Astrocyte of the cerebellum (primary cell): ENCODE results near the gene FGD4.

Experiments used
- DNase-seq: peaks from one replicate; pipeline ENCODE4 v3.0.0-alpha.2; 2011; ENCODE audit warnings: low read depth
- H3K4me3 ChIP-seq: 2 replicates; pipeline ENCODE4 v1.5.1; 2011; ENCODE audit warnings: mild to moderate bottlenecking, low read depth, low read length, moderate library complexity
- in situ Hi-C: cut with HindIII; loops from 2 replicates; pipeline ENCODE4 v1.10.0; 2017; ENCODE audit warnings: low sequenced_read_pairs
- TF ChIP-seq, protein P1 (sequence below): IDR thresholded peaks from 2 replicates; pipeline ENCODE4 v1.5.1; 2012; ENCODE audit warnings: low read length, low read depth, moderate library complexity, mild to moderate bottlenecking; ENCODE audit errors: missing control alignments

FGD4 gene

DNA sequence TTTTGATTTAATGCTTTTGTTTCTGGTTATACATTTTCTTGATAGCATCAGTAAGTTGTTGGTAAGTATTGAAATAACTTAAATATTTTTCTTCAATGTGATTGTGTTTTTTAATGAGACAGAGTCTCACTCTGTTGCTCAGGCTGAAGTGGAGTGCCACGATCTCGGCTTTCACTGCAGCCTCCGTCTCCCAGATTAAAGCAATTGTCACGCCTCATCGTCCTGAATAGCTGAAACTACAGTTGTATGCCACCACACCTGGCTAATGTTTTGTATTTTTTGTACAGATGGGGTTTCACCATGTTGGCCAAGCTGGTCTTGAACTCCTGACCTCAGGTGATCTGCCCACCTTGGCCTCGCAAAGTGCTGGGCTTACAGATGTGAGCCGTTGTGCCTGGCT is 78.8 kb downstream of the FGD4 start:
- DNase-seq = no peak
- TF ChIP-seq, protein P1, sequence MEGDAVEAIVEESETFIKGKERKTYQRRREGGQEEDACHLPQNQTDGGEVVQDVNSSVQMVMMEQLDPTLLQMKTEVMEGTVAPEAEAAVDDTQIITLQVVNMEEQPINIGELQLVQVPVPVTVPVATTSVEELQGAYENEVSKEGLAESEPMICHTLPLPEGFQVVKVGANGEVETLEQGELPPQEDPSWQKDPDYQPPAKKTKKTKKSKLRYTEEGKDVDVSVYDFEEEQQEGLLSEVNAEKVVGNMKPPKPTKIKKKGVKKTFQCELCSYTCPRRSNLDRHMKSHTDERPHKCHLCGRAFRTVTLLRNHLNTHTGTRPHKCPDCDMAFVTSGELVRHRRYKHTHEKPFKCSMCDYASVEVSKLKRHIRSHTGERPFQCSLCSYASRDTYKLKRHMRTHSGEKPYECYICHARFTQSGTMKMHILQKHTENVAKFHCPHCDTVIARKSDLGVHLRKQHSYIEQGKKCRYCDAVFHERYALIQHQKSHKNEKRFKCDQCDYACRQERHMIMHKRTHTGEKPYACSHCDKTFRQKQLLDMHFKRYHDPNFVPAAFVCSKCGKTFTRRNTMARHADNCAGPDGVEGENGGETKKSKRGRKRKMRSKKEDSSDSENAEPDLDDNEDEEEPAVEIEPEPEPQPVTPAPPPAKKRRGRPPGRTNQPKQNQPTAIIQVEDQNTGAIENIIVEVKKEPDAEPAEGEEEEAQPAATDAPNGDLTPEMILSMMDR = no peak
- in situ Hi-C loops = no loop called here
- H3K4me3 ChIP-seq = no peak overlapping the region

DNA sequence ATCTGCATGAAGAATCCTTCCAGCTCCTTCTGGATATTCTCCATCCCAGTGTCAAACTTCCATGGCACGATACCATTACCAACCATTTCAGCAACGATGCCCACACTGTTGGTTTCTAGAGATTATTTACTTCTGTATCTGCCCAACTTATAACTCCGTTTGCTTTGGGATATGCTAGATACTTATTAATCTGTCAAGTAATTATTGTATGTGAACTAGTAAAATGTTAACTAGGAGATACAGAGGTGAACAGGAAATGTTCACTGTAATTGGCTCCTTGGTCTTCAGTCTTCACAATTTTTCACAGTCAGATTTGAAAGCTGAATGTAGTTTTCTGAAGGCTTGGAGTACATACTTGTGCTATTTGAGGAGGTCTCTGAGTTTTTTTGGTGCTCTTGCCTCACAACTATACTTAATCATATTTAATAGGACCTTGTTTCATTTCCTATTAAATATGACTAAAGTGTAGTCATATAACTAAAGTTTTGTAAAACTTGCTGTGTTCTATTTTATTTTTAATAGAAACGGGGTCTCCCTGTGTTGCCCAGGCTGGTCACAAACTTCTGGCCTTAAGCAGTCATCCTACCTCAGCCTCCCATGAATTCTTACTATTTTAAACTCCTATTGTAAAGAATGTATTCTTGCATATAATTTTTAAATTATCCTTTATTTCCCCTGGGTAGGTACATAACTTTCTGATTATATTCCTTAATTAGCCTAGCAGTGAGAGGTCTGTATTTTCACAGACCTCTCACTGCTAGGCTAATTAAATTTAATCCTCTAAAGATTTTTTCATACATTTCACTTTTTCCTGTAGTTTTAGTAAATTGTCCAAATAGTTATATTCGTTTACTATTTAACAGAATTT is 79.7 kb downstream of the FGD4 start:
- TF ChIP-seq, protein P1 = no peak
- no peak for DNase-seq
- in situ Hi-C loops = no loop called here
- no peak overlapping the region for H3K4me3 ChIP-seq

DNA sequence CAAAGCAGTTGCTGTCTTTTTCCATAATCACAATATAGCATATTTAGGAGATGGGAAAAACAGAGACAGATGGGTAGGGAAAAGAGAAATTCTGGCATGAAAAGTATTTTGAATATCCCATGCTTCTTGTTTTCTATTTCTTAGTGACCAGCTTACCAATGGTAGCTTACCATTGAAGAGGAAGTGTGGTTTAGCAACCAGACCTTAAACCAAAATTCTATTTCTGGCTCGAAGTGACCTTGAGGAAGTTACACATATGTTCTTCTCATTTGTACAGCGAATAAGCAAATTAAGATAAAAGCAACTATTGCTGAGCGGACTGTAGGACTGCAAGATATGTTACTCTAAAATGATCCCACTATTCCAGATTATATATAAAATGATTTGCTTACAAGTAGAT is 82.9 kb downstream of the FGD4 start:
- TF ChIP-seq, protein P1 = no peak
- no peak overlapping the region for H3K4me3 ChIP-seq
- DNase-seq = no peak
- in situ Hi-C loops = no loop called here

DNA sequence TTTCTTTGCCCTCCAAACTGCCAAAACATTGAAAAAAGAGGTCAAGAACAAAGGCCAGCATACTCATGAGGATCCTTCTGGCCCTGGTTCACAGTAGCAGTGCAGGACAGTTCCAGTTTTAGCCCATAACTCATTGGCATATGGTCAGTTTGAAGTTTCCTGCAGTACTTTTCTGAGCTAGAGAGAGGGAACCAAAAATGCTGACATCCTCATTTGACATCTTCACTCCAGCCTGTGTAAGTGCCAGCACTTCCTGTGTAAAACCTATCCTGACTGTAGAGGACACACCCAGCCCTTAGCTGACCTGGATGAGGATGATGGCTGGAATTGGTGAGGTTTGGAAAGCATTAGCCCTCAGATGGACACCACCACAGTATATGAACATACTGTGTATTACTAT is 84.1 kb downstream of the FGD4 start:
- TF ChIP-seq, protein P1 = no peak
- in situ Hi-C loops = no loop called here
- DNase-seq = no peak
- H3K4me3 ChIP-seq = no peak overlapping the region

DNA sequence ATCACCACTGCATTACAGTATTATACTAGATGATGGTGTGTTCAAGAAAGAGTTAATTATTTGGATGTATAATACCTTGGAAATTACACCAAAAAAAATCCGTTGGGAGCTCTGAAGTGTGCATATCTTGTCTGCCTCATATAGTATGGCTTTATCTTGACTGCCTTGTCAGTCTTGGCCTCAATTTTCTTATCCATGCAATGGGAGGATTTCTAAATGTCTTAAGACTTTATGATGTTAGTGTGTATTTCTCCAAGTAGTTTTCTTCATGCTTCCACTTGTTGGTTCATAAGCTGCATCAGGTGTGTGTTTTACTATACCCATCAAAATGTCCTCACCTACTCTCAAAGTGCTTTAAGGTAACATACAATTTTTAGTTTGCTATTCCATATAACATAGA is 84.6 kb downstream of the FGD4 start:
- in situ Hi-C loops = no loop called here
- H3K4me3 ChIP-seq = no peak overlapping the region
- DNase-seq = no peak
- TF ChIP-seq, protein P1 = no peak

DNA sequence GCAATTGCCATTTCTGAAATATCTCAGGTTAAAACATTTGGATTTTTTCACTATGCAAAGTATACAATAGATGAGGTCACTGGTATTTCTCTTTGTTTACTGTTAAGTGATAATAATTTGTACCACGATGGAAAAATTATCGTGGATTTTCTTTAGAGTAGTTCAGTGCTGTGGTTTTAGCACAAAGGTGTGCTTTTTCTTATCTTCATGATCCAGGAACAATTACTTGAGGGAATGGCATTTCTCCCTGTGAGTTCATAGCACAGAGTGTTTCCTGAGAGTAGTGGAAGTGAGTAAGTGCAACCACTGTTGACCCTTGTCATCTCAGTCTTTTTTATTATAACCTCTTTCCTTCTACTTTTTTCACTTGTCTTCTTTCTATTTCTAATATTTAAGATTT is 86.8 kb downstream of the FGD4 start:
- TF ChIP-seq, protein P1 = no peak
- no peak for DNase-seq
- no peak overlapping the region for H3K4me3 ChIP-seq
- in situ Hi-C loops = no loop called here
